ENCODE results near the gene INPP5A. TPM values are rescaled to one million over a fixed set of nuclear protein-coding genes. Genes with fewer than 3 reads are reported as not detected.

INPP5A gene
- total RNA-seq, 1 experiment from 2014 or later = 44.5 TPM

DNA sequence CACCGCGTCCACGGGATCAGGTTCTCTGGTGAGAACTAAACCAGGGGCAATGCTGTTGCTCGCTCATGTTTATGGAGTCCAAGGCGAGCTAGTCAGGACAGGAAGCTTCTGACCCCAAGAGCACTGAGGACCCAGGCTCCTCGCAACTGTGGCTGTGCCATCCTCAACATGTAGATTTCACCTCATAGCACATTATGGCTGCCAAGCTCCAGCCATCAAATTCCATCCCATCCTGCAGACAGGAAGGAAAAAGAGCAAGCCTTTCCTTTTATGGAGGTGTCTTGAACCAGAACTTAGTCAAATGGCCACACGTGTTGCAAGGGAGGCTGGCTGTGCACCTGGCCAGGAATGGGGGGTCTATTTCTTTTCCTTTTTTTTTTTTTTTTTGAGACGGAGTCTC, 264.5 kb downstream of the INPP5A start:
- Mint-ChIP-seq H3K4me1 (ENCODE audit: low read depth, unreplicated experiment) (no peaks in the 10 kb centered on the region), H3K9me3 (ENCODE audit: unreplicated experiment) (no peaks in the 10 kb centered on the region), H3K4me3 (ENCODE audit: unreplicated experiment) (no peak overlapping the region), H3K27ac (ENCODE audit: unreplicated experiment) (no peak overlapping the region), H3K36me3 (ENCODE audit: insufficient read depth, unreplicated experiment) (no peaks in the 10 kb centered on the region), H3K27me3 (ENCODE audit: insufficient read depth, unreplicated experiment) (no peaks in the 10 kb centered on the region)
- CTCF ChIA-PET = no interaction called here
- no peak for DNase-seq
- no TSS peak for BruUV-seq (replicated peaks)
- H3K27me3 ChIP-seq (replicated peaks; ENCODE audit: control insufficient read depth, insufficient read depth, low read length) = no peaks in the 10 kb centered on the region
- H3K9me3 ChIP-seq = no peaks in the 10 kb centered on the region
- POLR2A ChIA-PET = no interaction called here
- TF ChIP-seq, protein P1, sequence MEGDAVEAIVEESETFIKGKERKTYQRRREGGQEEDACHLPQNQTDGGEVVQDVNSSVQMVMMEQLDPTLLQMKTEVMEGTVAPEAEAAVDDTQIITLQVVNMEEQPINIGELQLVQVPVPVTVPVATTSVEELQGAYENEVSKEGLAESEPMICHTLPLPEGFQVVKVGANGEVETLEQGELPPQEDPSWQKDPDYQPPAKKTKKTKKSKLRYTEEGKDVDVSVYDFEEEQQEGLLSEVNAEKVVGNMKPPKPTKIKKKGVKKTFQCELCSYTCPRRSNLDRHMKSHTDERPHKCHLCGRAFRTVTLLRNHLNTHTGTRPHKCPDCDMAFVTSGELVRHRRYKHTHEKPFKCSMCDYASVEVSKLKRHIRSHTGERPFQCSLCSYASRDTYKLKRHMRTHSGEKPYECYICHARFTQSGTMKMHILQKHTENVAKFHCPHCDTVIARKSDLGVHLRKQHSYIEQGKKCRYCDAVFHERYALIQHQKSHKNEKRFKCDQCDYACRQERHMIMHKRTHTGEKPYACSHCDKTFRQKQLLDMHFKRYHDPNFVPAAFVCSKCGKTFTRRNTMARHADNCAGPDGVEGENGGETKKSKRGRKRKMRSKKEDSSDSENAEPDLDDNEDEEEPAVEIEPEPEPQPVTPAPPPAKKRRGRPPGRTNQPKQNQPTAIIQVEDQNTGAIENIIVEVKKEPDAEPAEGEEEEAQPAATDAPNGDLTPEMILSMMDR (IDR thresholded peaks at IDR 0.05; ENCODE audit: insufficient read depth in 1 of 2, low read depth in 1 of 2, low read length in 1 of 2, severe bottlenecking in 1 of 2, unreplicated experiment in 1 of 2) = no peak
- no peaks in the 10 kb centered on the region for H3K36me3 ChIP-seq (ENCODE audit: control insufficient read depth, insufficient read depth, low read length)
- intact Hi-C loops (cut with micrococcal nuclease; ENCODE audit: unreplicated experiment) = no loop called here
- H3K4me3 ChIP-seq (ENCODE audit: low read depth, low read length) = no peak overlapping the region
- no peaks in the 10 kb centered on the region for H3K4me1 ChIP-seq

DNA sequence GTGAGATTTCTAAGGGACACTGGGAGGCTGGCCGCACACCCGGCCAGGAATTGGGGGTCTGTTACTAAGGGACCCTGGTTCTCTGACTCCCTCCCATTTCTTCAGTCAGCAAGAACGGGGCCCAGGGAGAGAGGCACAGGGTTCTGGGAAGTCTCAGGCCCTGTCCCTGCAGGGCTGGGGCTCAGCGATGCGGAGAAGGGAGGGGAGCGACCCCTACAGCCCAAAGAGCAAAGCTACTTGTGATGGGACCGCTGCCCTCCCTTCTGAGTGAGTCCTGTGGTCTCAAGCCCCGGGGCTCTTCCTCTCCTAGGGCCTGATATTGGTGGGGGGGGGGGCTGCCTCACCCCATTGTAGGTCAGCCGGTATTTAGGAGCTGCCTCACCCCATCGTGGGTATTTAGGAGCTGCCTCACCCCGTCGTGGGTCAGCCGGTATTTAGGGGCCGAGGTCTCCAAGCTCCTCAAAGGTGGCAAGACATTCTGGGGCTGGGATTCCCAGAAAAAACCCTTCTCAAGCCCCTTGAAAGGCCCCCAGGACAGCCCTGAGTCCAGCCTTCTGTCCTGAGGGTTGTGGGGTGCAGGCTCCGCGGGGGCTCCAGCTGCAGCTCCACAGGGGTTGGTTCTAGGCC, 265.2 kb downstream of the INPP5A start:
- H3K9me3 Mint-ChIP-seq (ENCODE audit: unreplicated experiment) = no peaks in the 10 kb centered on the region
- H3K27me3 ChIP-seq (replicated peaks; ENCODE audit: control insufficient read depth, insufficient read depth, low read length) = no peaks in the 10 kb centered on the region
- no peaks in the 10 kb centered on the region for H3K9me3 ChIP-seq
- H3K4me1 ChIP-seq = no peaks in the 10 kb centered on the region
- no peaks in the 10 kb centered on the region for H3K27me3 Mint-ChIP-seq (ENCODE audit: insufficient read depth, unreplicated experiment)
- no TSS peak for BruUV-seq (replicated peaks)
- H3K4me1 Mint-ChIP-seq (ENCODE audit: low read depth, unreplicated experiment) = no peaks in the 10 kb centered on the region
- POLR2A ChIA-PET = no interaction called here
- H3K36me3 Mint-ChIP-seq (ENCODE audit: insufficient read depth, unreplicated experiment) = no peaks in the 10 kb centered on the region
- no peak for DNase-seq
- CTCF ChIA-PET = no interaction called here
- intact Hi-C loops (cut with micrococcal nuclease; ENCODE audit: unreplicated experiment) = no loop called here
- H3K4me3 ChIP-seq (ENCODE audit: low read depth, low read length) = no peak overlapping the region
- H3K27ac Mint-ChIP-seq (ENCODE audit: unreplicated experiment) = no peak overlapping the region
- H3K36me3 ChIP-seq (ENCODE audit: control insufficient read depth, insufficient read depth, low read length) = no peaks in the 10 kb centered on the region
- H3K4me3 Mint-ChIP-seq (ENCODE audit: unreplicated experiment) = no peak overlapping the region
- TF ChIP-seq, protein P1 (IDR thresholded peaks at IDR 0.05; ENCODE audit: insufficient read depth in 1 of 2, low read depth in 1 of 2, low read length in 1 of 2, severe bottlenecking in 1 of 2, unreplicated experiment in 1 of 2) = no peak

DNA sequence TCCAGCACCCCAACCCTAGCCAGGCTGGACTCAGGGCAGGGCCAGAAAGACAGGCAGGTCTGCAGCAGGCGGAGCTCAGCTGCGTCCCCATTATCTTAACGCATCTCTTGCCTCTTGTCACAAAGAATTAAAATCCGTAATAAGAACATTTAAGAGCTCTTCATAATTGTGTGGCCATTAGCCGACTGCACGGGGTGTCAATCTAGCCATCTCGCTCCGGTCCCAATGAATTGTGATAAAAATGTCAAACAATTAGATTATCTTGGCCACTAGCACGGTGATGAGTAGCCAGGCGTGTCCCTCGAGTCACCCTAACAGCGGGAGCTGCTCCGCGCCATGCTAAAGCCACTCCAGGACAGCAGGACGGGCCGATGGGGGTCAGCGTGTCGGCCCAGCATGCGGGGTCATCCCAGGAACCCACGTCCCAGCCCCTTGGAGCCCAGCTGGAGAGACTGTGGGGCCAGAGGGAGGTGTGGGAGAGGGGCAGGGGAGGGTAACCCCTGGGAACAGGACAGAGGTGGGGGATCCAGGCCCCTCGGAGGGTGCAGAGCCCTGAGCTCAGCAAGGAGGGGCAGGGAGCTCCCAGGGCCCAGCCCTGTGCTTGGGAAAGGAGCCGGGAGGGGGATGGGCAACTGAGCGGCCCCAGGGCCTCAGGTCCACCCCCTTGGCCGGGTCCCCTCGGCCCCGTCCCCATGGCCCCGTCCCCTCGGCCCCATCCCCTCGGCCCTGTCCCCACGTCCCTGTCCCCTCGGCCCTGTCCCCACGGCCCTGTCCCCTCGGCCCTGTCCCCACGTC, 266.0 kb downstream of the INPP5A start:
- TF ChIP-seq, protein P1 (IDR thresholded peaks at IDR 0.05; ENCODE audit: insufficient read depth in 1 of 2, low read depth in 1 of 2, low read length in 1 of 2, severe bottlenecking in 1 of 2, unreplicated experiment in 1 of 2) = no peak
- H3K4me1 ChIP-seq = no peaks in the 10 kb centered on the region
- H3K4me3 Mint-ChIP-seq (ENCODE audit: unreplicated experiment) = no peak overlapping the region
- no peaks in the 10 kb centered on the region for H3K9me3 ChIP-seq
- DNase-seq = no peak
- no peaks in the 10 kb centered on the region for H3K4me1 Mint-ChIP-seq (ENCODE audit: low read depth, unreplicated experiment)
- no TSS peak for BruUV-seq (replicated peaks)
- ChIA-PET CTCF (no interaction called here), POLR2A (no interaction called here)
- H3K27ac Mint-ChIP-seq (ENCODE audit: unreplicated experiment) = no peak overlapping the region
- no peaks in the 10 kb centered on the region for H3K9me3 Mint-ChIP-seq (ENCODE audit: unreplicated experiment)
- H3K4me3 ChIP-seq (ENCODE audit: low read depth, low read length) = no peak overlapping the region
- no peaks in the 10 kb centered on the region for H3K36me3 Mint-ChIP-seq (ENCODE audit: insufficient read depth, unreplicated experiment)
- no peaks in the 10 kb centered on the region for H3K27me3 ChIP-seq (replicated peaks; ENCODE audit: control insufficient read depth, insufficient read depth, low read length)
- no peaks in the 10 kb centered on the region for H3K36me3 ChIP-seq (ENCODE audit: control insufficient read depth, insufficient read depth, low read length)
- intact Hi-C loops (cut with micrococcal nuclease; ENCODE audit: unreplicated experiment) = no loop called here
- no peaks in the 10 kb centered on the region for H3K27me3 Mint-ChIP-seq (ENCODE audit: insufficient read depth, unreplicated experiment)
